ENCODE data around the gene MAPK1.

MAPK1 gene

GRCh38 chr22:21868651-21869050 lies 1.2 kb upstream of the MAPK1 start:
- peak overlapping the region; percentile 89; the same call in 1 of the 2 replicates for H3K27ac ChIP-seq
- TF ChIP-seq CTCF (conservative IDR thresholded peaks at IDR 0.05) (no peak), ZFX (IDR thresholded peaks at IDR 0.05) (no peak)

GRCh38 chr22:21866833-21867527 lies 465 bp downstream of the MAPK1 start:
- H3K27ac ChIP-seq: peak overlapping the region; percentile 89

GRCh38 chr22:21865041-21865440 lies 2.4 kb downstream of the MAPK1 start:
- TF ChIP-seq CTCF (conservative IDR thresholded peaks at IDR 0.05) (no peak), ZFX (IDR thresholded peaks at IDR 0.05) (no peak)
- H3K27ac ChIP-seq: no peak overlapping the region

More at GRCh38 chr22:21866833-21867527, 465 bp downstream of the MAPK1 start:
- TF ChIP-seq CTCF (conservative IDR thresholded peaks at IDR 0.05) (no peak), ZFX (IDR thresholded peaks at IDR 0.05) (peak; percentile 90)

- no peak for TF ChIP-seq ZFX (IDR thresholded peaks at IDR 0.05)
- TF ChIP-seq CTCF (conservative IDR thresholded peaks at IDR 0.05): no peak
- H3K27ac ChIP-seq: no peak overlapping the region
These were observed 4.8 kb downstream of the MAPK1 start for GRCh38 chr22:21862386-21863245.

- no peak overlapping the region for H3K27ac ChIP-seq
- no peak for TF ChIP-seq ZFX (IDR thresholded peaks at IDR 0.05)
These were observed 5.6 kb downstream of the MAPK1 start for GRCh38 chr22:21861851-21862250.

GRCh38 chr22:21861264-21861848 lies 6.1 kb downstream of the MAPK1 start:
- TF ChIP-seq CTCF (conservative IDR thresholded peaks at IDR 0.05) (no peak), ZFX (IDR thresholded peaks at IDR 0.05) (no peak)
- no peak overlapping the region for H3K27ac ChIP-seq

- TF ChIP-seq CTCF (conservative IDR thresholded peaks at IDR 0.05) (no peak), ZFX (IDR thresholded peaks at IDR 0.05) (no peak)
- H3K27ac ChIP-seq: no peak overlapping the region
These were observed 6.9 kb downstream of the MAPK1 start for GRCh38 chr22:21860491-21861039.
